A549 (cell line): ENCODE data around the gene ABCB8.

Experiments used
- CEBPB ChIP-seq, 2 experiments: fragments of >200 bp in 1 of 2; sonication (Bioruptor Twin) in 1 of 2; formaldehyde crosslinking in 1 of 2; IDR thresholded peaks; 2 replicates each; pipeline ENCODE4 v1.6.1; 2012 to 2016
- EHF ChIP-seq: fragments of 250-450 bp; sonication (Bioruptor Pico); IDR thresholded peaks from 2 replicates; pipeline ENCODE4 v1.5.0; 2020; ENCODE audit warnings: mild to moderate bottlenecking
- EP300 ChIP-seq, 2 experiments: fragments of >200 bp; sonication (Bioruptor Twin); formaldehyde crosslinking; IDR thresholded peaks; 2 replicates in 1 of 2; 3 replicates in 1 of 2; pipeline ENCODE4 v1.6.1; 2016 to 2017
- NPAS2 ChIP-seq: fragments of 250-450 bp; sonication (Bioruptor Pico); IDR thresholded peaks from 2 replicates; pipeline ENCODE4 v1.8.0; 2022; ENCODE audit warnings: mild to moderate bottlenecking, moderate library complexity, borderline replicate concordance
- NR3C1 ChIP-seq: fragments of >200 bp; sonication (Bioruptor Twin); formaldehyde crosslinking; IDR thresholded peaks from 3 replicates; pipeline ENCODE4 v1.6.1; 2017
- POLR2A ChIP-seq: IDR thresholded peaks from 2 replicates; pipeline ENCODE4 v1.6.1; 2012; ENCODE audit warnings: mild to moderate bottlenecking, low read length
- RCOR1 ChIP-seq: fragments of 150-350 bp; IDR thresholded peaks from 2 replicates; pipeline ENCODE4 v1.6.1; 2014; ENCODE audit warnings: antibody characterized with exemption, low read length, low read depth
- TF ChIP-seq, protein P1 (sequence below): fragments of >200 bp; sonication (Bioruptor Twin); formaldehyde crosslinking; IDR thresholded peaks from 3 replicates; pipeline ENCODE4 v1.5.1; 2016
- TF ChIP-seq, protein P2 (sequence below): fragments of 450-650 bp; IDR thresholded peaks from 2 replicates; pipeline ENCODE4 v1.6.1; 2014; ENCODE audit warnings: antibody characterized with exemption
- TF ChIP-seq, protein P3 (sequence below): fragments of 200-600 bp; sonication (generic); IDR thresholded peaks from 2 replicates; pipeline ENCODE4 v1.6.1; 2016; ENCODE audit warnings: antibody characterized with exemption, mild to moderate bottlenecking, moderate library complexity
- TF ChIP-seq, protein P4 (sequence below): IDR thresholded peaks from 2 replicates; pipeline ENCODE4 v1.6.1; 2012

DNA sequence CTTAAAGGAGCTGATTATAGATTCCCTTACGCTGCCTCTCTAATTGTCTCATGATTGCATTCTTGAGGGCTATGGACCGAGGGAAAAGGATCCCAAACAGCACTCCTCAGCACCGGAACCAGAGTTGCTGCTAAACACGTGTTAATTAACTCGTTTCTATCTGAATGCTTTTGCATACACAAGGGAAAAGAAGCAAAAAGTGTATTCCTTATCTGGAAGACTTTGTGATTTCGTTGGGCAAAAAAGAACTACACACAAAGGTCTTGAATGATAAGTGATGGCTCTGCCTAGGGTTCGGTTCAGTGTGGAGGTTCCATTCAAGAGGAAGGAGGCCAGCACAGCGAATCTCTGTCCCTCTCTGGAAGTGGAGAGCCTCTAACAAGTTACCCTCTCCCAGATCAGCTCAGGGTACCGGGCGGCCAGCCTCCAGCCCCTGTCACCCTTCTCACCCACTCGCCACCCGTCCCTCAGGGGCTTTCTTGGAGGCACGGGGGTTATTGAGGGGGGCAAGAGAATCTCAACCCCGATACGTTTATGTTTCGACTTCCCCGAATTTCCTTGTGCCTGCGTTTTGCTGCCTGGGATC, 30.6 kb downstream of the ABCB8 start:
- TF ChIP-seq, protein P1, sequence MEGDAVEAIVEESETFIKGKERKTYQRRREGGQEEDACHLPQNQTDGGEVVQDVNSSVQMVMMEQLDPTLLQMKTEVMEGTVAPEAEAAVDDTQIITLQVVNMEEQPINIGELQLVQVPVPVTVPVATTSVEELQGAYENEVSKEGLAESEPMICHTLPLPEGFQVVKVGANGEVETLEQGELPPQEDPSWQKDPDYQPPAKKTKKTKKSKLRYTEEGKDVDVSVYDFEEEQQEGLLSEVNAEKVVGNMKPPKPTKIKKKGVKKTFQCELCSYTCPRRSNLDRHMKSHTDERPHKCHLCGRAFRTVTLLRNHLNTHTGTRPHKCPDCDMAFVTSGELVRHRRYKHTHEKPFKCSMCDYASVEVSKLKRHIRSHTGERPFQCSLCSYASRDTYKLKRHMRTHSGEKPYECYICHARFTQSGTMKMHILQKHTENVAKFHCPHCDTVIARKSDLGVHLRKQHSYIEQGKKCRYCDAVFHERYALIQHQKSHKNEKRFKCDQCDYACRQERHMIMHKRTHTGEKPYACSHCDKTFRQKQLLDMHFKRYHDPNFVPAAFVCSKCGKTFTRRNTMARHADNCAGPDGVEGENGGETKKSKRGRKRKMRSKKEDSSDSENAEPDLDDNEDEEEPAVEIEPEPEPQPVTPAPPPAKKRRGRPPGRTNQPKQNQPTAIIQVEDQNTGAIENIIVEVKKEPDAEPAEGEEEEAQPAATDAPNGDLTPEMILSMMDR: no peak
- TF ChIP-seq POLR2A: no peak
- TF ChIP-seq EP300 (IDR thresholded peaks at IDR 0.05): no peak
- no peak for TF ChIP-seq EHF (CRISPR knock-in tag)
- TF ChIP-seq, protein P2, sequence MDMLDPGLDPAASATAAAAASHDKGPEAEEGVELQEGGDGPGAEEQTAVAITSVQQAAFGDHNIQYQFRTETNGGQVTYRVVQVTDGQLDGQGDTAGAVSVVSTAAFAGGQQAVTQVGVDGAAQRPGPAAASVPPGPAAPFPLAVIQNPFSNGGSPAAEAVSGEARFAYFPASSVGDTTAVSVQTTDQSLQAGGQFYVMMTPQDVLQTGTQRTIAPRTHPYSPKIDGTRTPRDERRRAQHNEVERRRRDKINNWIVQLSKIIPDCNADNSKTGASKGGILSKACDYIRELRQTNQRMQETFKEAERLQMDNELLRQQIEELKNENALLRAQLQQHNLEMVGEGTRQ: no peak
- TF ChIP-seq NR3C1: no peak
- TF ChIP-seq RCOR1: no peak
- TF ChIP-seq CEBPB (IDR thresholded peaks at IDR 0.05): no peak
- TF ChIP-seq, protein P3, sequence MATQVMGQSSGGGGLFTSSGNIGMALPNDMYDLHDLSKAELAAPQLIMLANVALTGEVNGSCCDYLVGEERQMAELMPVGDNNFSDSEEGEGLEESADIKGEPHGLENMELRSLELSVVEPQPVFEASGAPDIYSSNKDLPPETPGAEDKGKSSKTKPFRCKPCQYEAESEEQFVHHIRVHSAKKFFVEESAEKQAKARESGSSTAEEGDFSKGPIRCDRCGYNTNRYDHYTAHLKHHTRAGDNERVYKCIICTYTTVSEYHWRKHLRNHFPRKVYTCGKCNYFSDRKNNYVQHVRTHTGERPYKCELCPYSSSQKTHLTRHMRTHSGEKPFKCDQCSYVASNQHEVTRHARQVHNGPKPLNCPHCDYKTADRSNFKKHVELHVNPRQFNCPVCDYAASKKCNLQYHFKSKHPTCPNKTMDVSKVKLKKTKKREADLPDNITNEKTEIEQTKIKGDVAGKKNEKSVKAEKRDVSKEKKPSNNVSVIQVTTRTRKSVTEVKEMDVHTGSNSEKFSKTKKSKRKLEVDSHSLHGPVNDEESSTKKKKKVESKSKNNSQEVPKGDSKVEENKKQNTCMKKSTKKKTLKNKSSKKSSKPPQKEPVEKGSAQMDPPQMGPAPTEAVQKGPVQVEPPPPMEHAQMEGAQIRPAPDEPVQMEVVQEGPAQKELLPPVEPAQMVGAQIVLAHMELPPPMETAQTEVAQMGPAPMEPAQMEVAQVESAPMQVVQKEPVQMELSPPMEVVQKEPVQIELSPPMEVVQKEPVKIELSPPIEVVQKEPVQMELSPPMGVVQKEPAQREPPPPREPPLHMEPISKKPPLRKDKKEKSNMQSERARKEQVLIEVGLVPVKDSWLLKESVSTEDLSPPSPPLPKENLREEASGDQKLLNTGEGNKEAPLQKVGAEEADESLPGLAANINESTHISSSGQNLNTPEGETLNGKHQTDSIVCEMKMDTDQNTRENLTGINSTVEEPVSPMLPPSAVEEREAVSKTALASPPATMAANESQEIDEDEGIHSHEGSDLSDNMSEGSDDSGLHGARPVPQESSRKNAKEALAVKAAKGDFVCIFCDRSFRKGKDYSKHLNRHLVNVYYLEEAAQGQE: no peak
- TF ChIP-seq NPAS2 (CRISPR knock-in tag): no peak
- TF ChIP-seq, protein P4, sequence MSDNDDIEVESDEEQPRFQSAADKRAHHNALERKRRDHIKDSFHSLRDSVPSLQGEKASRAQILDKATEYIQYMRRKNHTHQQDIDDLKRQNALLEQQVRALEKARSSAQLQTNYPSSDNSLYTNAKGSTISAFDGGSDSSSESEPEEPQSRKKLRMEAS: no peak; the same call in 1 of the 2 replicates
